Activated CD8-positive, alpha-beta memory T cell treated with anti-CD3 and anti-CD28 coated beads for 1 hour (primary cell): ENCODE results near the gene TLN1.

ENCODE experiments used
- DNase-seq, 2 donors: peaks; one replicate each; pipeline ENCODE4 v3.0.0-alpha.2; 2020; ENCODE audit warnings: low read depth in 1 of 2; ENCODE audit errors: extremely low read depth in 1 of 2

Gene TLN1

DNA sequence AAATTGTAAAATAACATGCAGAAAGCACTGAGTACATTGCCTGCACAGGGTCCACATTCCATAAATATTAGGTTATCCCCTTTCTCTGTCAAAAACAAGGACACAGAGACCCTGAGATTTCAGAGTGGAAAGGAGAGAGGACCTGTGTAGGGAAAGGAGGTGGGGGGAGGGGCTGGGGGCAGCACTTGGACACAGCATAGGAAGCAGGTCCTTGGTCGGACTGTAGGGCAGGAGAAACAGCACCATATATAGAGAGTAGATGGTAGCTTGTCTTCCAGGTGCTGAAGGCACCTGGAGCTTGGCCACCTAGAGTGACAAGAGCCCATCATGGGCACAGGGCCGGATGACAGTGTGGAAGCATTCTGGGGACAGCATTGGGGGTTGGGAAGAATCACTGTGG, 44.7 kb downstream of the TLN1 start:
- DNase-seq, result no peak

DNA sequence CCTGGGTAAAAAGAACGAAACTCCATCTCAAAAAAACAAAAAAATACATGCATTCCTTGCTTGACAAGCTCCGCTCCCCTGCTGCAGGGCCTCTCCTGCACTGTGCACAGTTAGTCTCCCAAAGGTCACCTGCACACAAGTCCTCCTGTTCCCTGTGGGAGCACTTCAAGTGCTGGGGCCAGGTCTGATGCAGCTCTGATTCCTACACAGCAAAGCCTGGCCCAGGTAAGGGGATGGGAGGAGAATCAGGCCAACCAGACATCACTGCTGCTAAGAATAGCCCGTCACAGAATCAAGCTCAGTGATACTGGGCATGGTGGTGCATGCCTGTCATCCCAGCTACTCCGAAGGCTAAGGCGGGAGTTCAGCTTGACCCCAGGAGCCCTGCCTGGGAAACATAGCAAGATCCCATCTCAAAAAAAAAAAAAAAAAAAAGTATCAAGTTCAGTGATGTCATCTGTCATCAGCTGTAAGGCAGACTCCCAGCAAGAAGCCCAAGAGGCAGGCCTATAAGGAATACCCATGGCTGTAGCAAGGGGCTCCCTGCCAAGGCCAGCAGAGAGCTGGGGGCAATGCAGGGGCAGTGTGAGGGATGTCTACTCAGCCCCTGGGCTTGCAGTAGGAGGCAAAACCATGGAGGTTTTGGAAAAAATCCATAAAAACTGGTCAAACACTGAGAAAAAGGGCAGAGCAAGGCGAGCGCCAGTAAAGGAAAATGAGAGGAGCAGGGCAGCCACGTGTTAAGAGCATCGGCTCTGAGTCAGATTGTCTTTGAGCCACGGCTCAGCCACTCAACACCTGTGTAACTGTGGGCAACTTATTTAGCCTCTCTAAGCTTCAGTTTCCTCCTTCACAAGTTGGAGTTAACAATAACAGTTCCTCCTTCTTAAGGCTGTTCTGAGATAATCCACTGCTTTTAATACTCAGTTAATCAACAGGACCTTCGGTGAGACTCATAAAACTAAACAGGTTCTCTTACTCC, 45.5 kb downstream of the TLN1 start:
- no peak for DNase-seq

DNA sequence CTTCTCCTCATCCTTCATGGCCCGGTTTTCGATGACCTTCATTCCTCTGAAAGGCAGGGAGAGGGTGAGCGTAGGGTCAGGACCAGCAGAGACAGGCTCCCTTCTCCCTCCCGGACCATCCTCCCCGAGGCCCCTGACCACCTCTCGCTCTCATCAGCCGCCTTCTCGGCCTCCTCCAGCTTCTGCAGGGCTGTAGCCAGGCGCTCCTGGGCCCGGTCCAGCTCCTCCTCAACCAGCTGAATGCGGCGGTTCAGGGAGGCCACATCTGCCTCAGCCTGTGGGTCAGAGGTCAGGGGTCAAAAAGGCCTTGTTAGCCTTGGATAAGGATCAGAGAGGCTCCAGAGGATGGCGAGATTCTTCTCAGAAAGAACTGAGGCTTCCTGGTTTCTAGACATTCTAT, 46.5 kb downstream of the TLN1 start:
- DNase-seq, result no peak

DNA sequence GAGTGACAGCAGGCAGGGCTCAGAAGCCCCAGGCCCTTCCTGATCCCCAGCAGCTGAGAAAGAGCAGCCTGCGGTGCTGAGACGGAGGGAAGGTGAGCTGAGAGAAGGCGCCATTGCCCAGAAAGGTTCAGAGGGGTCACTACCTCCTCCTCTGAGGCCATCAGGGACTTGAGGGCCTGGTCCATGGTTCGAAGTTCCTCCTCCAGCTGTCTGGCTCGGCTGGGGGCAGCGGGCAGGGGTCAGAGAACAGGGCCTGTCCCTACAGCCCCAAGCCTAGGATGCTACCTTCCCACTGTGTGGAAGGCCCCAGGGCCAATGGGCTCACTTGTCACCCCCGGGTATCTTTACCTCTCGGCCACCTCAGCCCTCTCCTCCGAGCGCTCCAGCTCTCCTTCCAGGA, 47.1 kb downstream of the TLN1 start:
- no peak for DNase-seq

DNA sequence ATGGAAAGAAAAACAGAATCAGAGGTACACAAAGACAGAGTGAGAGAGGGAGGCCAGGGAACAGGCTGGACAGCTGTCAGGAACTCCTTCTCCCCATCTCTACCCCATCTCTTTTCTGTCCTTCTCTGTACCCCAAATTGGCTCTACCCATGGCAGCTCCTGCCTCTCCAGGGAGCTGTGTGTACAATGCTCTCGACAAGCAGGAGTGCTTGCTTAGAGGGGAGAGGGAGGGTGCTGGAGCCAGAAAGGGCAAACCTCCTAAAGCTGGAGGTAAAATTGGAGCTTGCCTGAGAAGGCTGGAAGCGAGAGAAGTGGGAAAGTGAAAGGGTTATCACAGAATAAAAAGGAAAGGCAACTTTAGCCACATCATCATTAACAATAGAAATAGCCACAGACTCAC, 48.7 kb downstream of the TLN1 start:
- no peak for DNase-seq

DNA sequence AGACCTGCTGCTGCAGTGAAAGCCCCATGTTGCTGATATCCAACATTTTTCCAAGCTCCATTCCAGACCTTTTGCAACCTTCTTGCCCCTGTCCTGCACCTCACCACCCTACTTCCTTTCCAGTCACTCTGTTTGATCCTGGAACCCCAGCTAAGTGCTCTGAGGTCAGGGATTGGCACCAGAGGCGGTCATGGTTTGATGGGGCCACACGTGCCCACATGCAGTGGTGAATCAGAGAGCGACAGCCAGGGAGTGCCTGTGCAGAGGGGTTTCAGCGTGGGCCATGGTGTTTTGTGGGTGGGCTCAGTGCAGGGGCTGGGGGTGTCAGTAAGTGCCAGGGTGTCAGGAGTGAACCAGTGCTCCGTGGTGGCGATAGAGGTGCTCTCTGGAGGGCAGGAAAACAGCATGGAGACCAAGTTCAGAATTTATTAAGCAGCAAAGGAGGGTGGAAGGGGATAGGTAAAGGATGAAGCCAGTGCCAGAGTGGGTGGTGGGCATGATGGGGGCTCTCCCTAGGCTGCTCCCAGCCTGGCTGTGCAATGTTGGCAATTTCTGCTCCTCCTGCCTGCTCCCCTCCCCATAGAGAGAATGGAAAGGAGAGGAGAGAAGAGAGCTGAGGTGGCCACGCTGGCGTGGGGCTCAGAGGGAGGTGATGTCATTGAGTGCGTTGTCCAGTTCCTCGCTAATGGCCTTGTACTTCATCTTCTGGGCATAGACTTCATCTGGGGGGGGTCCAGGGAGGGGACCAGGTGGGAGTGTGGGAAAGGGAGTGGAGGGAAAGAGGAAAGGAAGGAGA, 49.3 kb downstream of the TLN1 start:
- no peak for DNase-seq

DNA sequence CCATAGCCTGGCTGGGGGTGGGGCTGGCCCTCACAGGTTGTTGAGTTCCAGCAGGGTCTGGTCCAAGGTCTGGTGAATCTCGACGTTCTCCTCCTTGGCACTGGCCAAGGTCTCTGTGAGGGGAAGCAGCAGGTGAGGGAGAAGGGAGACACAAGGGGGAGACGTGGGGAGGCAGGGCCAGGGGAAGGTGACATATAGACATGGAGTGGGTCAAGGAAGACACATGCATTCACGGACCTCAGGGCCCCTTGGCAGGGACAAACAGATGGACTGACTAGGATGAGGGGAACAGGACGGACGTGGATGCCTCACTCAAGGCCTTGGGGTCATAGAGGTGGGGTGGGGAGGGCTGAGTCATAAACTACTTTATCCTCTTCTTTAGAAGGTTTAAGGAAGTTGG, 49.9 kb downstream of the TLN1 start:
- no peak for DNase-seq

DNA sequence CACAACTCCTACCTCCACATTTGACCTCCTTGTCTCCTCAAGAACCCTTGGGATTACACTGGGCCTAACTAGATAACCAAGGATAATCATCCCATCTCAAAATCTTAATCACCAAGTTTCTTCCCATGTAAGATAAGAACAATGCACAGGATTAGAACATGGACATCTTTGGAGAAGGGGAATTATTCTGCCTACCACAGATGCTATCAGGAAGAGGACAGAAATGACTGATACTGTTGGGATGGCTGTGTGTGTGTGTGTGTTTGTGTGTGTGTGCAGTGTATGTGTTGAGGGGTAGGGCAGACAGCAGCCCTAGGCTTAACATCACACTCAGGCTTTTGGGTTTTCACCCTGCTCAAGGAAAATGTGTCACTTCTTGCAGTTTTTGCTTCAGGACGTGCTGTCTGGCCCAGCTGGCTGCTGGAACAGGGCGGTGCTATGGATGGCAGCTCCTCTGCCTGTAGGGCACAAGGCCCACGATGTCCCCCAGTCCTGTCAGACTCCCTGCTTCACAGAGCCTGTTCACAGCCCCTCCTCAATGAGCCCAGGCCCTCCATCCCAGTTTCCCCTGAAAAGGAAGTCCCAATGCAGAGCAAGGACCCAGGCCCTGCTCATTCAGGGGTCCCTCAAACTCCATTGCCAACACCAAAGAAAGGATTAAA, 50.5 kb downstream of the TLN1 start:
- no peak for DNase-seq

DNA sequence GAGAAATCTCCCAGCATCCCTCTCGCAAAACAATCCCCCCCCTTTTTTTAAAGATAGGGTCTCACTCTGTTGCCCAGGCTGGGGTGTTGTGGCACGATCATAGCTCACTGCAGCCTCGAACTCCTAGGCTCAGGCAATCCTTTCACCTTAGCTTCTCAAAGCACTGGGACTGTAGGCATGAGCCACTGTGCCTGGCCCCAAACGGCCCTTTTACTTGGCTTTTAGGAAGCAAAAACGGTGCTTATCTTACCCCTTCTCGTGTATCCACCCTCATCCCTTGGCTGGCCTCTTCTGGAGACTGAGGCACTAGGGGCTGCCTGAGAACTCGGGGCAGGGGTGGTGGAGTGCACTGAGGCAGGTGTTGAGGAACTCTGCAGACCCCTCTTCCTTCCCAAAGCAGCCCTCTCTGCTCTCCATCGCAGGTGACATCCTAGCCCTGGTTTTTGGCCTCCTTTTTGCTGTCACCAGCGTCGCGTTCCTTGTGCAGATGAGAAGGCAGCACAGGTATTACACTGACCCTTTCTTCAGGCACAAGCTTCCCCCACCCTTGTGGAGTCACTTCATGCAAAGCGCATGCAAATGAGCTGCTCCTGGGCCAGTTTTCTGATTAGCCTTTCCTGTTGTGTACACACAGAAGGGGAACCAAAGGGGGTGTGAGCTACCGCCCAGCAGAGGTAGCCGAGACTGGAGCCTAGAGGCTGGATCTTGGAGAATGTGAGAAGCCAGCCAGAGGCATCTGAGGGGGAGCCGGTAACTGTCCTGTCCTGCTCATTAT, 51.5 kb downstream of the TLN1 start:
- no peak for DNase-seq

DNA sequence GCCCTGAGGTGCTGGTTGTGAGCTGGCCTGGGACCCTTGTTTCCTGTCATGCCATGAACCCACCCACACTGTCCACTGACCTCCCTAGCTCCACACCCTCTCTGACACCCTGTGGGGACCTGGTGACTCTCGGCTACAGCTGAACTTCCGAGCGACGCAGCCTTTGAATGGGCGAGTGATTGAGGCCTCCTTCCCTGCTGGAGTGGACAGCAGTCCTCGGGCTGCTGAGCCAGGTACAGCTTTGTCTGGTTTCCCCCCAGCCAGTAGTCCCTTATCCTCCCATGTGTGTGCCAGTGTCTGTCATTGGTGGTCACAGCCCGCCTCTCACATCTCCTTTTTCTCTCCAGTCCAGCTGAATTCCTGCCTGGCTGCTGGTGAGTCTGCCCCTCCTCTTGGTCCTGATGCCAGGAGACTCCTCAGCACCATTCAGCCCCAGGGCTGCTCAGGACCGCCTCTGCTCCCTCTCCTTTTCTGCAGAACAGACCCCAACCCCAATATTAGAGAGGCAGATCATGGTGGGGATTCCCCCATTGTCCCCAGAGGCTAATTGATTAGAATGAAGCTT, 52.1 kb downstream of the TLN1 start:
- no peak for DNase-seq

DNA sequence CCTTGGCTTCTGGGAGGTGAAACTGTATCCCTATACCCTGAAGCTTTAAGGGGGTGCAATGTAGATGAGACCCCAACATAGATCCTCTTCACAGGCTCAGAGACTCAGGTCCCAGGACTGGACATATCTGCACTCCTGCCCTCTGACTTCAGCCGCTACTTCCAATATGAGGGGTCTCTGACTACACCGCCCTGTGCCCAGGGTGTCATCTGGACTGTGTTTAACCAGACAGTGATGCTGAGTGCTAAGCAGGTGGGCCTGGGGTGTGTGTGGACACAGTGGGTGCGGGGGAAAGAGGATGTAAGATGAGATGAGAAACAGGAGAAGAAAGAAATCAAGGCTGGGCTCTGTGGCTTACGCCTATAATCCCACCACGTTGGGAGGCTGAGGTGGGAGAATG, 52.9 kb downstream of the TLN1 start:
- DNase-seq, result no peak

DNA sequence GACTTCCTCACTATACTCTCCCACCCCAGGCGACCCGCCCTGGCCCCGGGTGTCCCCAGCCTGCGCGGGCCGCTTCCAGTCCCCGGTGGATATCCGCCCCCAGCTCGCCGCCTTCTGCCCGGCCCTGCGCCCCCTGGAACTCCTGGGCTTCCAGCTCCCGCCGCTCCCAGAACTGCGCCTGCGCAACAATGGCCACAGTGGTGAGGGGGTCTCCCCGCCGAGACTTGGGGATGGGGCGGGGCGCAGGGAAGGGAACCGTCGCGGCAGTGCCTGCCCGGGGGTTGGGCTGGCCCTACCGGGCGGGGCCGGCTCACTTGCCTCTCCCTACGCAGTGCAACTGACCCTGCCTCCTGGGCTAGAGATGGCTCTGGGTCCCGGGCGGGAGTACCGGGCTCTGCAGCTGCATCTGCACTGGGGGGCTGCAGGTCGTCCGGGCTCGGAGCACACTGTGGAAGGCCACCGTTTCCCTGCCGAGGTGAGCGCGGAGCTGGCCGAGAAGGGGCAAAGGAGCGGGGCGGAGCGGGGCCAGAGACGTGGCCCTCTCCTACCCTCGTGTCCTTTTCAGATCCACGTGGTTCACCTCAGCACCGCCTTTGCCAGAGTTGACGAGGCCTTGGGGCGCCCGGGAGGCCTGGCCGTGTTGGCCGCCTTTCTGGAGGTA, 56.1 kb downstream of the TLN1 start:
- no peak for DNase-seq

DNA sequence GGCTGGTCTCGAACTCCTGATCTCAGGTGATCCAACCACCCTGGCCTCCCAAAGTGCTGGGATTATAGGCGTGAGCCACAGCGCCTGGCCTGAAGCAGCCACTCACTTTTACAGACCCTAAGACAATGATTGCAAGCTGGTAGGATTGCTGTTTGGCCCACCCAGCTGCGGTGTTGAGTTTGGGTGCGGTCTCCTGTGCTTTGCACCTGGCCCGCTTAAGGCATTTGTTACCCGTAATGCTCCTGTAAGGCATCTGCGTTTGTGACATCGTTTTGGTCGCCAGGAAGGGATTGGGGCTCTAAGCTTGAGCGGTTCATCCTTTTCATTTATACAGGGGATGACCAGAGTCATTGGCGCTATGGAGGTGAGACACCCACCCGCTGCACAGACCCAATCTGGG, 56.8 kb downstream of the TLN1 start:
- DNase-seq, result no peak

DNA sequence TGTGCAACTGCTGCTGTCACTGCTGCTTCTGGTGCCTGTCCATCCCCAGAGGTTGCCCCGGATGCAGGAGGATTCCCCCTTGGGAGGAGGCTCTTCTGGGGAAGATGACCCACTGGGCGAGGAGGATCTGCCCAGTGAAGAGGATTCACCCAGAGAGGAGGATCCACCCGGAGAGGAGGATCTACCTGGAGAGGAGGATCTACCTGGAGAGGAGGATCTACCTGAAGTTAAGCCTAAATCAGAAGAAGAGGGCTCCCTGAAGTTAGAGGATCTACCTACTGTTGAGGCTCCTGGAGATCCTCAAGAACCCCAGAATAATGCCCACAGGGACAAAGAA, 58.0 kb downstream of the TLN1 start:
- no peak for DNase-seq

DNA sequence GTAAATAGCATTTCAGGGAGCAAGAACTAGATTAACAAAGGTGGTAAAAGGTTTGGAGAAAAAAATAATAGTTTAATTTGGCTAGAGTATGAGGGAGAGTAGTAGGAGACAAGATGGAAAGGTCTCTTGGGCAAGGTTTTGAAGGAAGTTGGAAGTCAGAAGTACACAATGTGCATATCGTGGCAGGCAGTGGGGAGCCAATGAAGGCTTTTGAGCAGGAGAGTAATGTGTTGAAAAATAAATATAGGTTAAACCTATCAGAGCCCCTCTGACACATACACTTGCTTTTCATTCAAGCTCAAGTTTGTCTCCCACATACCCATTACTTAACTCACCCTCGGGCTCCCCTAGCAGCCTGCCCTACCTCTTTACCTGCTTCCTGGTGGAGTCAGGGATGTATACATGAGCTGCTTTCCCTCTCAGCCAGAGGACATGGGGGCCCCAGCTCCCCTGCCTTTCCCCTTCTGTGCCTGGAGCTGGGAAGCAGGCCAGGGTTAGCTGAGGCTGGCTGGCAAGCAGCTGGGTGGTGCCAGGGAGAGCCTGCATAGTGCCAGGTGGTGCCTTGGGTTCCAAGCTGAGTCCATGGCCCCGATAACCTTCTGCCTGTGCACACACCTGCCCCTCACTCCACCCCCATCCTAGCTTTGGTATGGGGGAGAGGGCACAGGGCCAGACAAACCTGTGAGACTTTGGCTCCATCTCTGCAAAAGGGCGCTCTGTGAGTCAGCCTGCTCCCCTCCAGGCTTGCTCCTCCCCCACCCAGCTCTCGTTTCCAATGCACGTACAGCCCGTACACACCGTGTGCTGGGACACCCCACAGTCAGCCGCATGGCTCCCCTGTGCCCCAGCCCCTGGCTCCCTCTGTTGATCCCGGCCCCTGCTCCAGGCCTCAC, 58.6 kb downstream of the TLN1 start, which contains the start of gene CA9:
Gene CA9, plus strand, starts transcription at position 797 of the 893 bp plus-strand sequence. Its CDS starts 32 bp downstream, at position 829.
- DNase-seq, result no peak

DNA sequence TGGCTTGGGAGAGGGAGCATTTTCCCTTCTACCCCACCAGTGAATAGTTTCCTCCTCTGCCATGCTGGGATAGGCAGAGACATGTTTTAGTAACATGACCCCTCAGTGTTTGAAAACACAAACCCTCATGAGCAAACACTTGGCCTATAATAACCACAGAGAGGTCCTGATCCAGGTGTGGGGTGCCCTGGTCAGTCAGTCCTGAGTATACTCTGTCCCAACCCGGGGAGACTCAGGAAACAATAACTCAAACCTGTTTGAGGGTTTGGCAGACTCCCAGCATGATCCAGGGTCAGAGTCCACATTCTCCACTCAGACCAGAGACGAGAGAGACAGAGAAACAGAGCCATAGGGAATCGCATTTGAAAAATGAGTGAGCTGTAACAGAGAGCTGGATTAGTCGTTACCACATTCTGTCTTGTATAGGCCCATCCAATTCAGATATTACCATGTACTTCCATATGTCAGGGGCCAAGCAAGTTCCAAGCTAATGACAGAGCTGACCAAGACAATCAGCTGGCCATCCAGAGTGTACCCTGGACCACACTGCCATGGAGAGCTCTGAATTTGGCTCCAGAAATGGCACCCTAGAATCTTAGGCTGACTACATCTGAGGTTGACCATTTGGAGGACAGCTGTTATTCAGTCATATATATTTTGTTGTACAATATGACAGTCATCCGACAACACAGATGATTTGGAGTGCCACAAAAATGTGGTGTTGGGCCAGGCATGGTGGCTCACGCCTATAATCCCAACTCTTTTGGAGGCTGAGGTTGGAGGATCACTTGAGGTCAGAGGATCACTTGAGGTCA, 62.5 kb downstream of the TLN1 start:
- no peak for DNase-seq

DNA sequence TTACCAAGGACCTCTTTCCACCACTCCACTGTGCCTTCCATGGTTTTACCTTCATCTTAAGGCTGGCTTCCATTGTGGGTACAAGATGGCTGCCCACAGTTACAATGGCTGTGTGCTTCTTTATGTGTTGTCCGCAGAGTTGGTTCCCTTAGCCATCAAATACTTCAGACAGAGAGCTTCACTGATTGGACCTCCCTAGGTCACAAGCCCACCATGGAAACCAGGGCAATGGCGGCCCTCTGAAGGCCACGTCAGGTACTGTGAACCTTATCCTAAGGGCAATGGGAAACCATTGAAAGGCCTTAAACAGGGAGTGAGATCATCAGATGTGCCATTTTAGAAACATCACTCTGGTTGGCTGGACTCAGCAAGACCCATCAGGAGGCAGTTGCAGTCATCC, 64.1 kb downstream of the TLN1 start:
- DNase-seq, result no peak

DNA sequence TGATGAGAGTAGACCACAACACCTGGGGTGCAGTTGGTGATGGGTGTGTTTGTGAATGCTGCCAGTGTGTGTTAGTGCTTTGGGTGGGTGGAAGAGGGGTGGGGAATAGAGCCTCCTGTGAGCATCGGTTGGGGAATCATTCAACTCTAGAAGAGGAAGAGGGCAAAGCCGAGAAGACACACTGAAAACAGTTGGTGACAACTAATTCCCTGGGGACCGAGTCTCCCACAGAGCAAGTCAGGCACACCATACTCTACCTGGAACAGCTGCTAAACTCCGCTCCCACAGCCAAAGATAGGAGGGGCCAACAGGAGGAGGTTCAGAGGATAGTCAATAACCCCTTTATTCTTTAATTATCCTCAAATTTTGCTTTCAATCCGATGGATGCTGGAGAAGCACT, 65.4 kb downstream of the TLN1 start:
- no peak for DNase-seq
